H1 (cell line): ENCODE data around the gene EIF4E1B. TPM values are rescaled to one million over a fixed set of nuclear protein-coding genes. Genes with fewer than 3 reads are reported as not detected.

Source experiments
- CTCF ChIA-PET: fragments of 300-600 bp; sonication (Branson Sonifier 250); formaldehyde crosslinking; loops from one replicate; lab custom pipeline; 2021; ENCODE audit not compliant: partially characterized antibody; lab: Charles Lee
- POLR2A ChIA-PET: fragments of 300-600 bp; sonication (Branson Sonifier 250); formaldehyde crosslinking; loops from one replicate; lab custom pipeline; 2021; ENCODE audit warnings: inconsistent platforms; ENCODE audit not compliant: partially characterized antibody; lab: Charles Lee
- DNase-seq, 2 experiments: peaks; one replicate each; pipeline versions ENCODE4 v3.0.0 to v3.0.0-alpha.2; 2010 to 2022; ENCODE audit warnings: low spot score in 2 of 2, low read depth in 1 of 2, mixed read lengths in 1 of 2
- FAIRE-seq: peaks from 2 replicates; lab custom pipeline; 2011; peaks lifted over from hg19 to GRCh38; lab: Jason Lieb, UNC
- H2AFZ ChIP-seq: 2 replicates; pipeline ENCODE4 v1.8.1; 2012; ENCODE audit warnings: low read length, inconsistent platforms
- H2AK5ac ChIP-seq: 2 replicates; pipeline ENCODE4 v1.6.1; 2013; ENCODE audit warnings: low read depth, low read length
- H2BK120ac ChIP-seq: replicated peaks from 2 replicates; pipeline ENCODE3; 2013; ENCODE audit warnings: low read depth, low read length, inconsistent platforms
- H2BK12ac ChIP-seq: 2 replicates; pipeline ENCODE4 v1.6.1; 2013; ENCODE audit warnings: low read depth, low read length
- H2BK15ac ChIP-seq: 2 replicates; pipeline ENCODE4 v1.6.1; 2013; ENCODE audit warnings: low read length
- H2BK20ac ChIP-seq: 2 replicates; pipeline ENCODE4 v1.6.1; 2013; ENCODE audit warnings: low read length
- H2BK5ac ChIP-seq: 2 replicates; pipeline ENCODE4 v1.6.1; 2013; ENCODE audit warnings: low read depth, low read length
- H3K14ac ChIP-seq: 2 replicates; pipeline ENCODE4 v1.6.1; 2013; ENCODE audit warnings: inconsistent platforms; ENCODE audit not compliant: insufficient read length
- H3K18ac ChIP-seq: 2 replicates; pipeline ENCODE4 v1.6.1; 2013; ENCODE audit warnings: low read length; ENCODE audit errors: extremely low read depth
- H3K23ac ChIP-seq: 2 replicates; pipeline ENCODE4 v1.6.1; 2013; ENCODE audit warnings: inconsistent platforms; ENCODE audit not compliant: insufficient read length
- H3K23me2 ChIP-seq: 2 replicates; pipeline ENCODE4 v1.6.1; 2013; ENCODE audit warnings: low read depth, low read length
- H3K27ac ChIP-seq: 2 replicates; pipeline ENCODE4 v1.6.1; 2011; ENCODE audit warnings: low read depth, low read length, inconsistent platforms
- H3K27me3 ChIP-seq, 4 experiments: replicated peaks in 1 of 4; 1 replicate in 1 of 4; 2 replicates in 3 of 4; pipeline versions ENCODE4 v1.6.1 to v1.8.1; 2011 to 2013; ENCODE audit warnings: low read length in 3 of 4, mild to moderate bottlenecking in 3 of 4, inconsistent platforms in 2 of 4, mixed read lengths in 2 of 4, moderate library complexity in 1 of 4; ENCODE audit not compliant: control insufficient read depth in 3 of 4, insufficient read depth in 3 of 4; ENCODE audit errors: extremely low read depth in 1 of 4
- H3K36me3 ChIP-seq, 4 experiments: 2 replicates each; pipeline versions ENCODE4 v1.6.1 to v1.8.1; 2011 to 2013; ENCODE audit warnings: mild to moderate bottlenecking in 4 of 4, low read length in 3 of 4, moderate library complexity in 2 of 4, control low read depth in 1 of 4, inconsistent platforms in 1 of 4; ENCODE audit not compliant: insufficient read depth in 4 of 4, control insufficient read depth in 2 of 4
- H3K4ac ChIP-seq: replicated peaks from 2 replicates; pipeline ENCODE3; 2013; ENCODE audit warnings: low read length, low read depth, mixed read lengths, inconsistent platforms; ENCODE audit not compliant: insufficient read length
- H3K4me1 ChIP-seq, 4 experiments: replicated peaks in 1 of 4; 1 replicate in 1 of 4; 2 replicates in 3 of 4; pipeline versions ENCODE4 v1.6.1 to v1.8.1; 2011 to 2013; ENCODE audit warnings: low read length in 3 of 4, inconsistent platforms in 2 of 4, mixed read lengths in 1 of 4; ENCODE audit not compliant: insufficient read depth in 4 of 4, control insufficient read depth in 3 of 4
- H3K4me2 ChIP-seq, 2 experiments: 2 replicates each; pipeline versions ENCODE4 v1.6.1 to v1.8.1; 2011 to 2013; ENCODE audit warnings: low read depth in 2 of 2, low read length in 2 of 2, control low read depth in 1 of 2, inconsistent platforms in 1 of 2, mild to moderate bottlenecking in 1 of 2; ENCODE audit not compliant: insufficient read depth in 1 of 2
- H3K4me3 ChIP-seq, 4 experiments: fragments of 200-600, 300-600 bp in 1 of 4; sonication (generic), shearing (Covaris generic), sonication (Bioruptor Twin) in 1 of 4; 2 replicates each; pipeline versions ENCODE4 v1.5.1 to v1.8.1; 2011 to 2016; ENCODE audit warnings: low read length in 4 of 4, low read depth in 3 of 4, control low read depth in 2 of 4, inconsistent platforms in 2 of 4, mild to moderate bottlenecking in 2 of 4, mixed read lengths in 1 of 4, moderate library complexity in 1 of 4; ENCODE audit not compliant: insufficient read depth in 2 of 4; ENCODE audit errors: extremely low read depth in 1 of 4
- H3K56ac ChIP-seq: replicated peaks from 2 replicates; pipeline ENCODE3; 2013; ENCODE audit warnings: low read depth, mild to moderate bottlenecking, mixed read lengths, low read length, inconsistent platforms; ENCODE audit not compliant: insufficient read length
- H3K79me1 ChIP-seq: 2 replicates; pipeline ENCODE4 v1.6.1; 2013; ENCODE audit warnings: low read depth, low read length, control low read depth
- H3K79me2 ChIP-seq, 2 experiments: 2 replicates each; pipeline versions ENCODE4 v1.6.1 to v1.8.1; 2012 to 2013; ENCODE audit warnings: low read length in 2 of 2, mild to moderate bottlenecking in 2 of 2, inconsistent platforms in 1 of 2; ENCODE audit not compliant: insufficient read depth in 2 of 2, control insufficient read depth in 1 of 2
- H3K9ac ChIP-seq, 4 experiments: replicated peaks in 1 of 4; 1 replicate in 1 of 4; 2 replicates in 3 of 4; pipeline versions ENCODE4 v1.6.1 to v1.8.1; 2011 to 2013; ENCODE audit warnings: low read depth in 3 of 4, low read length in 3 of 4, control low read depth in 2 of 4, mild to moderate bottlenecking in 2 of 4, moderate library complexity in 2 of 4, inconsistent platforms in 1 of 4; ENCODE audit errors: extremely low read depth in 1 of 4
- H3K9me3 ChIP-seq, 2 experiments: 2 replicates each; pipeline versions ENCODE4 v1.6.1 to v1.8.1; 2012 to 2013; ENCODE audit warnings: mild to moderate bottlenecking in 2 of 2, moderate library complexity in 2 of 2, control low read depth in 1 of 2, inconsistent platforms in 1 of 2, low read depth in 1 of 2, low read length in 1 of 2, mixed read lengths in 1 of 2; ENCODE audit not compliant: insufficient read depth in 2 of 2
- H4K20me1 ChIP-seq, 2 experiments: replicated peaks in 1 of 2; 2 replicates each; pipeline versions ENCODE3 to v1.8.1; 2011 to 2013; ENCODE audit warnings: inconsistent platforms in 2 of 2, low read length in 2 of 2, mild to moderate bottlenecking in 1 of 2; ENCODE audit not compliant: insufficient read depth in 2 of 2, control insufficient read depth in 1 of 2
- H4K5ac ChIP-seq: 2 replicates; pipeline ENCODE4 v1.6.1; 2013; ENCODE audit warnings: low read length, low read depth, mixed read lengths, inconsistent platforms; ENCODE audit not compliant: insufficient read length
- H4K8ac ChIP-seq: 2 replicates; pipeline ENCODE4 v1.8.0; 2013; ENCODE audit warnings: mild to moderate bottlenecking, moderate library complexity, low read length, inconsistent platforms; ENCODE audit not compliant: insufficient read depth; ENCODE audit errors: extremely low read depth
- H4K91ac ChIP-seq: replicated peaks from 2 replicates; pipeline ENCODE3; 2013; ENCODE audit warnings: low read length, mixed read lengths, inconsistent platforms; ENCODE audit not compliant: insufficient read length
- CREB1 ChIP-seq: IDR thresholded peaks from 2 replicates; pipeline ENCODE4 v1.6.1; 2012; ENCODE audit warnings: inconsistent platforms
- EZH2 ChIP-seq: fragments of 200-600 bp; sonication (generic); IDR thresholded peaks from 2 replicates; pipeline ENCODE4 v1.7.1; 2012; ENCODE audit warnings: low read depth, mild to moderate bottlenecking, moderate library complexity, low read length, inconsistent platforms; ENCODE audit not compliant: severe bottlenecking
- JUND ChIP-seq: IDR thresholded peaks from 2 replicates; pipeline ENCODE4 v1.6.1; 2011; ENCODE audit warnings: mild to moderate bottlenecking, improper control_type of control experiment, low read length
- NANOG ChIP-seq: IDR thresholded peaks from 2 replicates; pipeline ENCODE4 v1.6.1; 2011; ENCODE audit warnings: low read length, low read depth, mild to moderate bottlenecking, inconsistent platforms; ENCODE audit not compliant: insufficient read depth, poor library complexity, severe bottlenecking
- POLR2A ChIP-seq, 2 experiments: IDR thresholded peaks; 1 replicate in 1 of 2; 2 replicates in 1 of 2; pipeline ENCODE4 v1.6.1; 2011; ENCODE audit warnings: low read depth in 2 of 2, low read length in 2 of 2, mild to moderate bottlenecking in 2 of 2; ENCODE audit errors: control extremely low read depth in 1 of 2
- SIN3A ChIP-seq, 2 experiments: IDR thresholded peaks in 1 of 2; conservative IDR thresholded peaks in 1 of 2; 2 replicates each; pipeline ENCODE4 v1.6.1; 2011 to 2012; ENCODE audit warnings: low read length in 2 of 2, improper control_type of control experiment in 1 of 2, low read depth in 1 of 2, mild to moderate bottlenecking in 1 of 2
- SP2 ChIP-seq: IDR thresholded peaks from 2 replicates; pipeline ENCODE4 v1.6.1; 2012; ENCODE audit warnings: mild to moderate bottlenecking, low read length, inconsistent platforms
- WGBS, 2 experiments: shearing (Covaris generic) in 1 of 2; methylation state at CpG; one replicate each; pipeline versions ENCODE4 v1.1.6 to v1.1.7; 2013 to 2015; ENCODE audit warnings: low lambda C conversion rate in 2 of 2, mixed read lengths in 2 of 2, inconsistent platforms in 1 of 2, low coverage in 1 of 2, missing lambda C conversion rate in 1 of 2; ENCODE audit not compliant: insufficient replicate concordance in 2 of 2, insufficient coverage in 1 of 2, insufficient read length in 1 of 2; ENCODE audit errors: extremely low coverage in 1 of 2, missing lambda C conversion rate in 1 of 2; 5-methylcytosine and 5-hydroxymethylcytosine counted together
- polyA plus RNA-seq, 7 experiments: library from polyadenylated mRNA; depleted of rRNA in 3 of 7; stranded (reverse) in 5 of 7; unstranded in 2 of 7; fragments of >200 nt in 5 of 7; fragments of 200-250 nt in 2 of 7; gene quantifications; 1 replicate in 5 of 7; 2 replicates in 1 of 7; 4 replicates in 1 of 7; pipeline versions ENCODE4 v1.2.1 to v1.2.3, GENCODE V29; 2011 to 2013; ENCODE audit warnings: missing spikeins in 2 of 7, mixed read lengths in 2 of 7
- total RNA-seq: library from RNA; stranded (reverse); fragmentation: NEBNext Ultra II Directional; extraction: Animal tissue kit (Norgen Biotek cat#: 25700); gene quantifications from 2 replicates; pipeline ENCODE4 v1.2.1, GENCODE V29; 2021
- TF ChIP-seq, protein P1 (sequence below): IDR thresholded peaks from 2 replicates; pipeline ENCODE4 v1.6.1; 2011; ENCODE audit warnings: low read length, improper control_type of control experiment

EIF4E1B gene
- total and polyA plus RNA-seq, 2 of the 8 experiments (the other 6 are each of a cell fraction or from before 2014, with no cell fraction given) = 0.97 to 1.3 TPM

DNA sequence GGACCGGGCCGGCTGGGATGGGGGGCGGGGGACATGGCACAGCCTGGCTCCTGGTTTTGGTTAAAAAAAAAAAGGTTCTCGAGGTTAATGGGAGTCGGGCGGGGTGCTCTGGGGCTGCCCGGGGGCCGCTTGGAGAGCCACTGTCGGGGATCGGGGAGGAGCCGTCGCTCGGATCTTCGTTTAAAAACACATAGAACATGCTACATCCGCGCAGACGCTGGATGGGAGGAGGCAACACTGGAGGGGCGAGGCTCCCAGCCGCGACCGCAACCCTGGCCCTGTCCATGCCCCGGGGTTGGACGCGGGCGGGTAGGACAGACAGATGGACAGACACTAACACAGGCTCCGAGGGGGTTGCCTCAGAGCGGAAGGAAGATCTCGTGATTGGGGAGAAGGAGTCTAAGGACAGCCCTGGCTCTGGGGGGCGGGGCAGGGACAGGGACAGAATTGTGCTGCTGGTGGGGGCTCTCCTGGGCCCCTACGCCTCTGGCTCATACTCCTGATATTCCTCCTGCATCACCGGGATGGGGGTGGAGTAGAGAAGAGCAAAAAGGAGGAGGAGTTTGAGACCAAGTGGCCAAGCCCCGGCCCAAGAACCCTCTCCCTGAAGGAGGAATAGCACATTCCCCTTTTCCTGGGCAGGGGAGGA is 10.0 kb upstream of the EIF4E1B start:
- Histone ChIP-seq H3K27ac (no peak overlapping the region), H3K79me2 (no peaks in the 10 kb centered on the region), H3K9ac (no peak overlapping the region), H3K4me2 (peak overlapping the region; percentile 63 to 72), H2BK120ac (no peak overlapping the region), H4K8ac (no peak overlapping the region; the same call in 1 of the 2 replicates), H3K27me3 (peaks cover 9 to 47% (median 26%) of the 10 kb centered on the region in 4 experiments; a peak in 6 of 7 replicates), H3K9me3 (peaks cover 0 to 6% of the 10 kb centered on the region in 2 experiments; a peak in 1 of 4 replicates), H3K79me1 (no peaks in the 10 kb centered on the region), H3K23ac (no peak overlapping the region), H3K56ac (no peak overlapping the region), H3K4ac (no peak overlapping the region), H4K5ac (no peak overlapping the region), H3K4me3 (peak overlapping the region; percentile 14 to 54 (median 33); a peak in 6 of 8 replicates), H2AFZ (peak overlapping the region; percentile 4; the same call in 1 of the 2 replicates), H4K20me1 (peaks cover 2 to 5% of the 10 kb centered on the region in 2 experiments), H4K91ac (no peak overlapping the region), H3K18ac (no peak overlapping the region; the same call in 1 of the 2 replicates), H2BK15ac (no peak overlapping the region), H3K14ac (no peak overlapping the region), H2AK5ac (no peak overlapping the region), H2BK12ac (no peak overlapping the region), H2BK20ac (no peak overlapping the region), H2BK5ac (no peak overlapping the region), H3K36me3 (no peaks in the 10 kb centered on the region), H3K4me1 (peaks cover 0 to 13% (median 9%) of the 10 kb centered on the region in 4 experiments; a peak in 6 of 7 replicates), H3K23me2 (peaks cover 3% of the 10 kb centered on the region; the same call in 1 of the 2 replicates)
- ChIA-PET POLR2A (interaction anchor here (0.9 to 2.8 kb wide), 5 partner anchors 9 to 85 kb away, joined by 3 to 19 read pairs (median 3); partner anchors contain the start of genes EIF4E1B, SNCB and TSPAN17), CTCF (interaction anchor here (0.7 to 2.3 kb wide), 7 partner anchors 10 to 85 kb away, joined by 3 to 13 read pairs (median 5); partner anchors contain the start of genes EIF4E1B and SNCB)
- DNase-seq = peak in 1 of 2 experiments; percentile 66
- WGBS, 2 experiments = 24% methylated on average over 27 of the region's 32 CpGs; no CpG with 5 or more reads in 1 of the 2 experiments
- FAIRE-seq = no peak
- no peak for TF ChIP-seq SIN3A (conservative IDR thresholded peaks at IDR 0.05 in 1 of 2, IDR thresholded peaks at IDR 0.05 in 1 of 2; ENCODE audit: low read depth in 1 of 2, low read length in 2 of 2)
- peak; percentile 58; the same call in 1 of the 2 replicates for TF ChIP-seq JUND
- TF ChIP-seq CREB1 = 0 out of 2 replicates have a peak, but pooled peaks have one; percentile 17
- peak; percentile 66 for TF ChIP-seq EZH2
- TF ChIP-seq, protein P1, sequence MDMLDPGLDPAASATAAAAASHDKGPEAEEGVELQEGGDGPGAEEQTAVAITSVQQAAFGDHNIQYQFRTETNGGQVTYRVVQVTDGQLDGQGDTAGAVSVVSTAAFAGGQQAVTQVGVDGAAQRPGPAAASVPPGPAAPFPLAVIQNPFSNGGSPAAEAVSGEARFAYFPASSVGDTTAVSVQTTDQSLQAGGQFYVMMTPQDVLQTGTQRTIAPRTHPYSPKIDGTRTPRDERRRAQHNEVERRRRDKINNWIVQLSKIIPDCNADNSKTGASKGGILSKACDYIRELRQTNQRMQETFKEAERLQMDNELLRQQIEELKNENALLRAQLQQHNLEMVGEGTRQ = no peak
- TF ChIP-seq POLR2A (IDR thresholded peaks at IDR 0.05; ENCODE audit: control extremely low read depth in 1 of 2, low read depth in 2 of 2, low read length in 2 of 2) = no peak
- TF ChIP-seq NANOG = no peak
- TF ChIP-seq SP2 = no peak
